ENCODE data around the gene MAGOH.
"Not testable (repeated sequence)": the region's sequence is repeated elsewhere in the genome, so short reads cannot be mapped to it uniquely, and the experiment has no call there.

The MAGOH gene

GRCh38 chr1:53219711-53220110 is 18.6 kb downstream of the MAGOH start:
- DNase-seq: no peak

- DNase-seq: no peak
Measured at GRCh38 chr1:53218201-53218600, 20.1 kb downstream of the MAGOH start.

- no peak for DNase-seq
Measured at GRCh38 chr1:53214376-53214940, 23.9 kb downstream of the MAGOH start.

- DNase-seq: no peak
Measured at GRCh38 chr1:53210954-53211353, 27.4 kb downstream of the MAGOH start.

GRCh38 chr1:53210352-53210751 is 28.0 kb downstream of the MAGOH start:
- no peak for DNase-seq

- DNase-seq: no peak
Measured at GRCh38 chr1:53207726-53208125, 30.6 kb downstream of the MAGOH start.

- no peak for DNase-seq
Measured at GRCh38 chr1:53206735-53207379, 31.5 kb downstream of the MAGOH start.

GRCh38 chr1:53206083-53206685 is 32.1 kb downstream of the MAGOH start:
- not testable (repeated sequence) for DNase-seq

- not testable (repeated sequence) for DNase-seq
Measured at GRCh38 chr1:53205496-53205895, 32.8 kb downstream of the MAGOH start.

GRCh38 chr1:53203466-53203865 is 34.9 kb downstream of the MAGOH start:
- no peak for DNase-seq

- DNase-seq: no peak
Measured at GRCh38 chr1:53198241-53198651, 40.1 kb downstream of the MAGOH start.

- DNase-seq: no peak
Measured at GRCh38 chr1:53197291-53198200, 40.8 kb downstream of the MAGOH start.

- DNase-seq: peak; percentile 87
Measured at GRCh38 chr1:53196485-53197290, 41.6 kb downstream of the MAGOH start, which contains the start of gene CPT2. Gene CPT2 (plus strand): TSS chr1:53196824. CDS start chr1:53196944, 120 bp downstream.

- peak; percentile 50 for DNase-seq
Measured at GRCh38 chr1:53196017-53196484, 42.3 kb downstream of the MAGOH start.

- DNase-seq: no peak
Measured at GRCh38 chr1:53195246-53196016, 42.9 kb downstream of the MAGOH start.

- DNase-seq: no peak
Measured at GRCh38 chr1:53190210-53190611, 48.1 kb downstream of the MAGOH start.

GRCh38 chr1:53189061-53189460 is 49.3 kb downstream of the MAGOH start:
- no peak for DNase-seq

- no peak for DNase-seq
Measured at GRCh38 chr1:53188099-53188498, 50.2 kb downstream of the MAGOH start.

GRCh38 chr1:53187401-53187800 is 50.9 kb downstream of the MAGOH start:
- no peak for DNase-seq

GRCh38 chr1:53186533-53186932 is 51.8 kb downstream of the MAGOH start:
- no peak for DNase-seq

- DNase-seq: not testable (repeated sequence)
Measured at GRCh38 chr1:53185955-53186297, 52.4 kb downstream of the MAGOH start.

Data from NCI-H2227 treated with DMSO at 0.1 percent for 48 hours (cell line).